Effector memory CD4-positive, alpha-beta T cell (primary cell): ENCODE measurements around the gene UNC5C.

Experiments
- DNase-seq, 3 donors: peaks; one replicate each; pipeline ENCODE4 v3.0.0-alpha.2; 2020
- H3K27ac ChIP-seq: 2 replicates; pipeline ENCODE4 v1.7.0; 2013; ENCODE audit warnings: mild to moderate bottlenecking, low read length, moderate library complexity; ENCODE audit not compliant: insufficient read depth, poor library complexity, severe bottlenecking
- H3K27me3 ChIP-seq: replicated peaks from 2 replicates; pipeline ENCODE4 v1.7.0; 2013; ENCODE audit warnings: mild to moderate bottlenecking, low read length; ENCODE audit not compliant: insufficient read depth, control insufficient read depth, poor library complexity, severe bottlenecking
- H3K36me3 ChIP-seq: 2 replicates; pipeline ENCODE4 v1.7.0; 2013; ENCODE audit warnings: mild to moderate bottlenecking, low read length, moderate library complexity; ENCODE audit not compliant: control insufficient read depth, insufficient read depth
- H3K4me1 ChIP-seq: 2 replicates; pipeline ENCODE4 v1.7.0; 2013; ENCODE audit warnings: low read length, mild to moderate bottlenecking; ENCODE audit not compliant: control insufficient read depth, insufficient read depth, poor library complexity, severe bottlenecking
- H3K4me3 ChIP-seq: 2 replicates; pipeline ENCODE4 v1.7.0; 2013; ENCODE audit warnings: low read length, low read depth, mild to moderate bottlenecking; ENCODE audit not compliant: insufficient read depth, poor library complexity, severe bottlenecking
- H3K9me3 ChIP-seq: 2 replicates; pipeline ENCODE4 v1.7.0; 2013; ENCODE audit warnings: mild to moderate bottlenecking, low read length, moderate library complexity; ENCODE audit not compliant: control insufficient read depth

UNC5C gene

DNA sequence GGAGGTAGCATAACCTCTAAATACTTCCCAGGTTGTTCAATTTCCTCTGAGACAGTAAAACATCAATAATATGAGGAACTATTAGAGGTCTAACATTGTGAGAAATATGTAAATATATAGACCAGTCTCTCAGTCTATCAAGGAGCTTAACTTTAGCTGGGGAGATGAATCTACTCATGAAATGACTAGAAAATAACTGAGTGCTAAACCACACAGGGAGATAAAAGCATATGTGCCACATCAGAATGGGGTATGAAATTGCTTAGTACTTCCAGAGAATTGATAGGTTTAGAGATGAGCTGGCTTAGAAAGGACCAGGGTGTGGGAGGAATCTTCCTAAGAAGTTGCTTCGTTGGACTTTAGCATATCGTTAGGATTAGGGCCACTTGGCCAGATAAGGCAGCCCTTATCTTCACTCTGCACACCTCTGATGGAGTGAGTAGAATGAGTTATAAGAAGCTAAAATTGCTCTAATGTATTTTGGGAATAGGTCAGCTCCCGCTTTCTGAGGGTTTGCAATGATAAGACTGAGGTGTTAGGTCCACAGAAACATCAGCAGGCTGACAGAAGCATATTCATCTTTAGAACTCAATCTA lies 299.2 kb downstream of the UNC5C start:
- H3K36me3 ChIP-seq: no peaks in the 10 kb centered on the region
- H3K9me3 ChIP-seq: no peaks in the 10 kb centered on the region
- no peak overlapping the region for H3K4me3 ChIP-seq
- H3K27me3 ChIP-seq: no peaks in the 10 kb centered on the region
- no peak overlapping the region for H3K27ac ChIP-seq
- no peak for DNase-seq
- no peaks in the 10 kb centered on the region for H3K4me1 ChIP-seq

DNA sequence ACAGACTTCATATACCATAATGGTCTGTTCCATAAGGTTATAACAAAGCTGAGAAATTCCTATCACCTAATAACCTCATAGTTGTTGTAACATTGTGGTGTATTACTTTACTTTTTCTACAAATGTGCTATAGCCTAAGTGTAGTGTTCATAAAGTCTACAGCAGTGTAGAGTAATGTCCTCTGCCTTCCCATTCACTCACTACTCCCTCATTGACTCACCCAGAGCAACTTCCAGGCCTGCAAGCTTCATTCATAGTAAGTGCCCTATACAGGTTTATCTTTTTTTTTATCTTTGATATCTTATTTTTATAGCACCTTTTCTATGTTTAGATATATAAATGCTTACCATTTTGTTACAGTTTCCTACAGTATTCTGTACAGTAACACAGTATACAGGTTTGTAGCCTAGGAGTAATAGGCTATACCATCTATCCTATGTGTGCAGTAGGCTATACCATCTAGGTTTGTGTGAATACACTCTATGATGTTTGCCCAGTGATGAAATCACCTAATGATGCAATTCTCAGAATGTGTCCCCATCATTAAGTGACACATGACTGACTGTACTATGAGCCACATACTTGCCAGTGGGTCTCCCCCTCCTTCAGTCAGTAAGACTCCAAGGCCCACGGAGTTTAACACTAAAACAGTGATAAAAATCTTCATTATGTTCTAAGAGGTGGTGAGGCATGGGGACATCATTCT lies 299.9 kb downstream of the UNC5C start:
- Histone ChIP-seq H3K27ac (no peak overlapping the region), H3K36me3 (no peaks in the 10 kb centered on the region), H3K27me3 (no peaks in the 10 kb centered on the region), H3K4me3 (no peak overlapping the region), H3K4me1 (no peaks in the 10 kb centered on the region), H3K9me3 (no peaks in the 10 kb centered on the region)
- no peak for DNase-seq

DNA sequence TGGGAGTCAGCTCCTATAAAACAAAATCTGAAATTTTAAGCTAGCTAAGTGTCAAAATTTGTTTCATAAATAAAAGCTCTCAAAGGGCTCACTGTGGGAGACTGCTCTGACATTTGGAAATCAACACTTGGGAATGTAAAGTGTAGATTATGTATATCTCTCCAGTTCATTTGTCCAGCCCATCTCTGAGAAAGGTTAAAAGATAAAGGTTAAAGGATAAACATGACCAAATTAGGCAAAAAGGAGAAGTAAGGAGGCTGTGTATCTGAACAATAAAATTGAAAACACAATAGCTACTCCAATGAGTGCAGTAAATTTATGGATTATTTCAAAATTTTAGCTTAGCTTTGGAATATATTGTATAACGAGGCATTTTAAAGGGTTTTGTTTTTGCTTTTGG lies 304.9 kb downstream of the UNC5C start:
- Histone ChIP-seq H3K4me1 (no peaks in the 10 kb centered on the region), H3K27ac (no peak overlapping the region), H3K27me3 (no peaks in the 10 kb centered on the region), H3K36me3 (no peaks in the 10 kb centered on the region), H3K9me3 (no peaks in the 10 kb centered on the region), H3K4me3 (no peak overlapping the region)
- no peak for DNase-seq

DNA sequence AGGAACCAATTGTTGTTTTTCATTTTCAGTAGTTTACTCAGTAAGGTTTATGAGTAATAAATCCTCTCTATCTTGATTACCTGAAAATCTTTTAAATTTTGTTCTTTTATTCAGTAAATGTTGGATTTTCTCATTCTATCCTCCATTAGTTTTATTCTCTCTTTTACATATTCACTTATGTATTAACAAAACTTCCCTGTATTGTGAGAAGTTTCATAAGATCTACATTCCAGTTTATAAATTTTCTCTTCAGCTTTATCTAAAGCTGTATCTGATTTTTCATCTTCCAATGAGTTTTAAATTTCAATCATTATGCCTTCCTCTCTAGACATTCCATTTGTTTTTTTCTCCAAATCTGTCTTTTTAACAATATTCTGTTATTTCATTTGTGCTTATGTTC lies 310.2 kb downstream of the UNC5C start:
- DNase-seq: no peak
- Histone ChIP-seq H3K27ac (no peak overlapping the region), H3K4me1 (no peaks in the 10 kb centered on the region), H3K27me3 (no peaks in the 10 kb centered on the region), H3K36me3 (no peaks in the 10 kb centered on the region), H3K4me3 (no peak overlapping the region), H3K9me3 (no peaks in the 10 kb centered on the region)

DNA sequence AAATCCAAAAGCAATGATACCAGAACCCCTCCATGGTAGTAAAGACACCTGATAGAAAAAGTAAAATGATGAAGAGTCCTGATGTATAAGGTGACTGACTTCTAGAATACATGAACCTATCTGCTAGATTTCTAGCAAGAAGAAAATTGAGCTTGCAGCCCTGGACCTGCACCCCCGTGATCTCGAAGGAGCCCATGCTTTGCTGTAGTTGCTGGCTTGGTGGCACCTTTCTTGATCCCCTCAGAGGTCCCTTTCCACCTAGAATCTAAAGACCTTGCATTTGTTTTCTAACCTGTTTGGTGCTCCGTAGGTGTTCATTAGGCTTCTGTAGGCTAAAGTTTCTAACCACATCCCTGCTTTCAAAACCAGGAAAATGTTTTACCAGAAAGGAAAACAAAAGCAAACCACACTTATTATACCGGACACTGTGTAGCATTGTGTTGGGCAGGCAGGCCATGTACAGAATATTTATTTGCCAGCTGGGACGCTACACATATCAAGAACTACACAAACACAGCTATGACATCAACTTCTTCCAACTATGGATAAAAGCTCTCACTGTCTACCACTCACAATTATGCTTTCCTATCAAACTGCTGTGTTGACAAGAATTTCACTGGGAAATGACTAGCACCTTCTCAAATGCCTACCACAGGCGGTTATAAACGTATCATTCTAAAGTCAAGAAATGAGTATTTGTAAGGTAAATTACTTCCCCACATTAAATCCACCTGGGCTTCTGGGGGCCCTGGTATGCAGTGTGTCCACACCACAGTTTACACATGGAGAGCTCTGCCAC lies 316.2 kb downstream of the UNC5C start:
- no peak for DNase-seq
- H3K9me3 ChIP-seq: no peaks in the 10 kb centered on the region
- no peak overlapping the region for H3K4me3 ChIP-seq
- H3K27me3 ChIP-seq: no peaks in the 10 kb centered on the region
- H3K36me3 ChIP-seq: no peaks in the 10 kb centered on the region
- H3K27ac ChIP-seq: no peak overlapping the region
- no peaks in the 10 kb centered on the region for H3K4me1 ChIP-seq

DNA sequence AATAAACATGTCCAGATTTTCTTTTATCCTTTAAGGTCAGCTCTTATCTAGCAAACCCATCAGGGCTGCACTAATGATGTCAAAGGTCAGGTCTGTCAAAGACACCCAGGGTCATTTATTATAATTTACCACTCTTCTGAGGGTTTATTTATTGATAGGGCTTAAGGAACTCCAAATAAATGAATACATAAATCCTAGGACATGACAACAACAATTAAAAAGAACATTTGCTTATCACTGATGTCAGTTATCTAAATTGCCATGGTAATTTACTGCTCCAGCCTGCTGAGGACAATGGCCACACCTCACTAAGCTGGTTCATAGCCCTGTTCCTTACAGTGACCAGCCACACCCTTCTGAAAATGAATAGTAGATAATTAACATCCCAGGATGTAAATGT lies 317.1 kb downstream of the UNC5C start:
- no peaks in the 10 kb centered on the region for H3K27me3 ChIP-seq
- no peak for DNase-seq
- no peak overlapping the region for H3K4me3 ChIP-seq
- no peaks in the 10 kb centered on the region for H3K9me3 ChIP-seq
- no peaks in the 10 kb centered on the region for H3K36me3 ChIP-seq
- no peaks in the 10 kb centered on the region for H3K4me1 ChIP-seq
- no peak overlapping the region for H3K27ac ChIP-seq

DNA sequence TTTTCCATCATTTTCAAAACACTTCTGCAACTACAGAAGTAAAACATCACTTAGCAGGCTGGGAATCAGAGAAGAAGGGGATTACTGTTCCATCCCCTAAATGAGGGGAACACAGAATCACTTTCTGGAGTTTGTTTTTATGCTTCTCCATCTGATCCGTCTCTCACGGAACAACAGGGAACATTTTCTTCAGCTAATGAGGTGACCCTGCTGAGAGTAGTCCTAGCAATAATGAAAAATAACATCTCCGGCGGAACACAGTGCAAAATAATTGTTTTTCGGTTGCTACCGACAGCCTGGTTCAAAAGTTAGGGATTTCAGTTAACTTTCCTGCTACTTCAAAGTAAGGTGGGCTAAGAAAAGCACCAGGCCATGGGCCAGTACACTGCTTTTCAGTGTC lies 322.9 kb downstream of the UNC5C start:
- Histone ChIP-seq H3K27ac (no peak overlapping the region), H3K4me1 (no peaks in the 10 kb centered on the region), H3K36me3 (no peaks in the 10 kb centered on the region), H3K9me3 (no peaks in the 10 kb centered on the region), H3K4me3 (no peak overlapping the region), H3K27me3 (no peaks in the 10 kb centered on the region)
- DNase-seq: no peak

DNA sequence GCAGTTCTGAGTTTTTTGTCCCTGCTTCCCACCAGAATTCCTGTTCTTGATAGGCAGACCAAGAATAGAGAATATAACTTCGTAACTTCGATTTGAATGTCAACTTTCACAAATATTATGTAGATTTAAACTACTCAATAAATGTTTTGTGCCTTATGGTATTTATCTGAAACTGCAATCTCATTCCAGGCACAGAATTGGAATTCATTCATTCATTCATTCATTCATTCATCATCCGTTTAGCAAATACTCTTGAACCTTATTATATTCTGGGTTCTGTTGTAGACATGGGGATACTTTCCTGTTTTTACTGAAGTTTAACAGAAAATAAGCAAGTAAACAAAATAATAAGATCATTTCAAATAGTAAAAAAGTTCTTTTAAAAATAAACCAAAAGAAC lies 324.4 kb downstream of the UNC5C start:
- DNase-seq: no peak
- Histone ChIP-seq H3K4me3 (no peak overlapping the region), H3K27me3 (no peaks in the 10 kb centered on the region), H3K9me3 (no peaks in the 10 kb centered on the region), H3K4me1 (no peaks in the 10 kb centered on the region), H3K27ac (no peak overlapping the region), H3K36me3 (no peaks in the 10 kb centered on the region)

DNA sequence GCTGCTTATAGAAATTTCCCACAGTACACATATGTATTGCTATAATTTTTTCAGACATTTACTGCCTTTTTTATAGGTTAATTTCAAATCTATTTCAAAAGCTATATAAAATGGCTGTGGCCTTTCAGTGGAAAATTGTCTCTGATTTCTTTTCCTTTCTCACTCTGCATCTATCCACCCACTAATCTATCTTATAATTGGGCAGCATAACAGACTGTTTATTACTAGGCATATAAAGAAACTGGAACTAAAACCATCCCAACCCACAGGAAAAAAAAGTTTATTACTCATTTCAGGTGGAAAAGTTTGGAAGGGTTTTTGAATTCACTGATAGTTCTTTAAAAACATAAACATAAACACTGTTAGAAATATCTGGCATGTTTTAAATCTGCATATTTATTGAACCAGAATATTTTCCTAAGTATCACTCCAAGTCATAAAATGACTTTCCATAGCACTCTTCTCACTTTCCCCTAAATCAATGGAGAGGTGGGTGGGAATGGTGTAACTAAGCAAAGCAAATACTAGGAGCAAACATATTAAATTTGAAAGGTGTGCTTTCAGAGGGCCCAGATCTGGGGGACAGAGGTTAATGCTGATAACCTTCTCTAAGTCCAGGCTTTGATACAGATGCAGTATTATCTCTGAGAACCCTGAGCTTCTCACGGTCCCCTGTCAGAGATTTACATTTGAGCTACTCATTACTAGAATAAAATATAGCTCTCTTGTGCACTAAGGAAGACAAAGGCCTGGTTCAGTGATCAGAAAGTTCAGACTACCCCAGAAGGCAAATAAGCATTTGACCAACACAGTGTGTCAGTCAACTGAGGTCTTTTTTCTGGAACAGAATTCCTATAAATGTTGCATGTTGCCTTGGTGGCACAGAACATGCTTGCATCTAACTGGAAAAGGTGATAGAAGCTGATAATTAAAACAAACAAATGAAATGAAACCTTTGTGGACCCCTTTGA lies 328.3 kb downstream of the UNC5C start:
- Histone ChIP-seq H3K27ac (no peak overlapping the region), H3K36me3 (no peaks in the 10 kb centered on the region), H3K9me3 (no peaks in the 10 kb centered on the region), H3K4me3 (no peak overlapping the region), H3K27me3 (no peaks in the 10 kb centered on the region), H3K4me1 (no peaks in the 10 kb centered on the region)
- no peak for DNase-seq
